Testis (tissue), 2 donors: Measurements from ENCODE around the gene HPN.
"Not testable (repeated sequence)": the region's sequence is repeated elsewhere in the genome, so short reads cannot be mapped to it uniquely, and the experiment has no call there.

Source experiments
- POLR2A ChIP-seq: fragments of 450-650 bp; IDR thresholded peaks from one replicate; pipeline ENCODE4 v1.6.1; 2017; ENCODE audit warnings: antibody characterized with exemption, mild to moderate bottlenecking, moderate library complexity
- TF ChIP-seq, protein P1 (sequence below), 3 experiments: fragments of 450-650 bp in 2 of 3; fragments of 200-600 bp in 1 of 3; sonication (generic) in 1 of 3; IDR thresholded peaks; one replicate each; pipeline ENCODE4 v1.5.1; 2016 to 2019; ENCODE audit warnings: antibody characterized with exemption in 3 of 3, mild to moderate bottlenecking in 2 of 3, moderate library complexity in 1 of 3

- TF ChIP-seq, protein P1, sequence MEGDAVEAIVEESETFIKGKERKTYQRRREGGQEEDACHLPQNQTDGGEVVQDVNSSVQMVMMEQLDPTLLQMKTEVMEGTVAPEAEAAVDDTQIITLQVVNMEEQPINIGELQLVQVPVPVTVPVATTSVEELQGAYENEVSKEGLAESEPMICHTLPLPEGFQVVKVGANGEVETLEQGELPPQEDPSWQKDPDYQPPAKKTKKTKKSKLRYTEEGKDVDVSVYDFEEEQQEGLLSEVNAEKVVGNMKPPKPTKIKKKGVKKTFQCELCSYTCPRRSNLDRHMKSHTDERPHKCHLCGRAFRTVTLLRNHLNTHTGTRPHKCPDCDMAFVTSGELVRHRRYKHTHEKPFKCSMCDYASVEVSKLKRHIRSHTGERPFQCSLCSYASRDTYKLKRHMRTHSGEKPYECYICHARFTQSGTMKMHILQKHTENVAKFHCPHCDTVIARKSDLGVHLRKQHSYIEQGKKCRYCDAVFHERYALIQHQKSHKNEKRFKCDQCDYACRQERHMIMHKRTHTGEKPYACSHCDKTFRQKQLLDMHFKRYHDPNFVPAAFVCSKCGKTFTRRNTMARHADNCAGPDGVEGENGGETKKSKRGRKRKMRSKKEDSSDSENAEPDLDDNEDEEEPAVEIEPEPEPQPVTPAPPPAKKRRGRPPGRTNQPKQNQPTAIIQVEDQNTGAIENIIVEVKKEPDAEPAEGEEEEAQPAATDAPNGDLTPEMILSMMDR (IDR thresholded peaks at IDR 0.05): not testable (repeated sequence)
- not testable (repeated sequence) for TF ChIP-seq POLR2A
These were observed 43.3 kb upstream of the HPN start for GRCh38 chr19:34998224-34998623.
